AG09319 (cell line): Measurements from ENCODE around the gene IGFLR1.

ENCODE experiments used
- DNase-seq: peaks from one replicate; pipeline ENCODE4 v3.0.0-alpha.2; 2010; ENCODE audit warnings: low read depth; ENCODE audit errors: extremely low read depth
- TF ChIP-seq, protein P1 (sequence below): IDR thresholded peaks from 2 replicates; pipeline ENCODE4 v1.5.1; 2011; ENCODE audit warnings: low read depth, mild to moderate bottlenecking, inconsistent platforms, low read length, moderate library complexity

IGFLR1 gene

GRCh38 chr19:35781650-35782049 is 39.4 kb upstream of the IGFLR1 start:
- DNase-seq = no peak
- TF ChIP-seq, protein P1, sequence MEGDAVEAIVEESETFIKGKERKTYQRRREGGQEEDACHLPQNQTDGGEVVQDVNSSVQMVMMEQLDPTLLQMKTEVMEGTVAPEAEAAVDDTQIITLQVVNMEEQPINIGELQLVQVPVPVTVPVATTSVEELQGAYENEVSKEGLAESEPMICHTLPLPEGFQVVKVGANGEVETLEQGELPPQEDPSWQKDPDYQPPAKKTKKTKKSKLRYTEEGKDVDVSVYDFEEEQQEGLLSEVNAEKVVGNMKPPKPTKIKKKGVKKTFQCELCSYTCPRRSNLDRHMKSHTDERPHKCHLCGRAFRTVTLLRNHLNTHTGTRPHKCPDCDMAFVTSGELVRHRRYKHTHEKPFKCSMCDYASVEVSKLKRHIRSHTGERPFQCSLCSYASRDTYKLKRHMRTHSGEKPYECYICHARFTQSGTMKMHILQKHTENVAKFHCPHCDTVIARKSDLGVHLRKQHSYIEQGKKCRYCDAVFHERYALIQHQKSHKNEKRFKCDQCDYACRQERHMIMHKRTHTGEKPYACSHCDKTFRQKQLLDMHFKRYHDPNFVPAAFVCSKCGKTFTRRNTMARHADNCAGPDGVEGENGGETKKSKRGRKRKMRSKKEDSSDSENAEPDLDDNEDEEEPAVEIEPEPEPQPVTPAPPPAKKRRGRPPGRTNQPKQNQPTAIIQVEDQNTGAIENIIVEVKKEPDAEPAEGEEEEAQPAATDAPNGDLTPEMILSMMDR = no peak

- no peak for DNase-seq
- TF ChIP-seq, protein P1 = no peak
Measured at GRCh38 chr19:35780717-35781116, 38.5 kb upstream of the IGFLR1 start.

DNA sequence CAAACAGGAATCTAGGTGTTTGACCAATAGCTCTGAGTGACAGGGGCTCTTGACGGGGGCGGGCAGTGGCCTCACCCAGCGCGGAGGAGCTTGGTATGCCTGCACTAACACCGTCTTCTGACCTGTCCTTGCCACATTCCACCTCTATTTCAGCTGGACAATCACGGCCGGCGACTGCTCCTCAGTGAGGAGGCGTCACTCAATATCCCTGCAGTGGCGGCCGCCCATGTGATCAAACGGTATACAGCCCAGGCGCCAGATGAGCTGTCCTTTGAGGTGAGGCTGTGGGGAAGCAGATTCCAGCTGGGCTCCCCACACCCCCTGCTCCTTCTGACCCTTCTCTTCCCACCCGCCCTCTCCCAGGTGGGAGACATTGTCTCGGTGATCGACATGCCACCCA is 37.8 kb upstream of the IGFLR1 start:
- TF ChIP-seq, protein P1 = no peak
- DNase-seq = no peak

DNA sequence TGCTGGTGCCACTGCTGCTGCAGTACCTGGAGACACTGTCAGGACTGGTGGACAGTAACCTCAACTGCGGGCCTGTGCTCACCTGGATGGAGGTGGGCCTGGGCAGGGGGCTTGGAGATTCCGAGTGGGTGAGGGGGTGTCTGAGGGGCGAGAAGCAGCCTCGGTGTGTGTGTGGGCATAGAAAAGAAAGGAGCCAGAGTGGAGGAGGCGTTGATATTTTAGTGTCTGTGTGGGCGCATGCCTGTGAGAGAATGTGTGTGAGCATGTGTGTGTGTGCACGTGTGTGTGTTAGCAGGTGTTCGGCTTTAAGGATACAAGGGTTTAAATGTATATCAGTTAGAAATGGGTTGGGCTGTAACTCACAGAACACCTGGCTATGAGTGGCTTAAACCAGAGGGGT is 36.8 kb upstream of the IGFLR1 start:
- TF ChIP-seq, protein P1 = no peak
- DNase-seq = no peak

GRCh38 chr19:35777961-35778360 is 35.7 kb upstream of the IGFLR1 start:
- TF ChIP-seq, protein P1 = no peak
- no peak for DNase-seq

DNA sequence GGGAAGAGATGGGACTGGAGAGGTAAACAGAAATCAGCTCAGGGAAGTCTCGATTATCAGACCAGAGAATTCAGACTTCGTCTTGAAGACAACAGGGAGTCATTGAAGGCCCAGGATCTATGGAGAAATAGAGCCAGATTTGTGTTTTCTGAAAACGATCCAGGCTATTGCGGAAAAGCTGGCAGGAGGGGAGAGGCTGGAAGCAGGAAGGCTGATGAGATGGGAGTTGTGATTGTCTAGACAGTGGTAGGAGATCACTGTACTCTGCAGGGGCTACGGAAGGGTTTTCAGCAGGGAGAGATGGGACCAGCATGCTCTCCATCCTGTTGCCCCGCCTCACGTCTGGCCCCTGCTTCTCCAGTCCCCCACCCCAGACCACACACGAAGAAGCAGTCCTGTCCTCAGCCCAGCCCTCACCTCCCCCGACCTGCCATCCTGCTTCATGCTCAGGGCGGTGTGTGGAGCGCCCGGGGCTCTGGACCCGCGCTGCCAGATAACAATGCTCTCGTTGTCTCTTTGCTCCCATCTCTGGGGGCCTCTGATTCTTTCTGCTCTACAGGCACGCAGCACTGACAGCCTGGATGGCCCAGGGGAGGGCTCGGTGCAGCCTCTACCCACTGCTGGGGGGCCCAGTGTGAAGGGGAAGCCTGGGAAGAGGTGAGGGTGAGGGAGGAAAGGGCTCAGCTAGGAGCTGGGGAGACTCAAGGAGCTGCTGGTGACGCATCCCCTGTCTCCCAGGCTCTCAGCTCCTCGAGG is 35.0 kb upstream of the IGFLR1 start:
- TF ChIP-seq, protein P1 = no peak
- DNase-seq = no peak

- TF ChIP-seq, protein P1 = no peak
- DNase-seq = no peak
Measured at GRCh38 chr19:35776102-35776788, 34.0 kb upstream of the IGFLR1 start.
